Stimulated activated CD4-positive, alpha-beta T cell treated with anti-CD3 and anti-CD28 coated beads, Interleukin-1b, Interleukin-23, amount 100 ng/mL, for 1 hour (primary cell): ENCODE measurements around the gene KIF7.
"Not testable (repeated sequence)": the region's sequence is repeated elsewhere in the genome, so short reads cannot be mapped to it uniquely, and the experiment has no call there.

Source experiments
- DNase-seq, 2 donors: peaks; one replicate each; pipeline ENCODE4 v3.0.0-alpha.2; 2020; ENCODE audit warnings: low read depth in 2 of 2

Gene KIF7

DNA sequence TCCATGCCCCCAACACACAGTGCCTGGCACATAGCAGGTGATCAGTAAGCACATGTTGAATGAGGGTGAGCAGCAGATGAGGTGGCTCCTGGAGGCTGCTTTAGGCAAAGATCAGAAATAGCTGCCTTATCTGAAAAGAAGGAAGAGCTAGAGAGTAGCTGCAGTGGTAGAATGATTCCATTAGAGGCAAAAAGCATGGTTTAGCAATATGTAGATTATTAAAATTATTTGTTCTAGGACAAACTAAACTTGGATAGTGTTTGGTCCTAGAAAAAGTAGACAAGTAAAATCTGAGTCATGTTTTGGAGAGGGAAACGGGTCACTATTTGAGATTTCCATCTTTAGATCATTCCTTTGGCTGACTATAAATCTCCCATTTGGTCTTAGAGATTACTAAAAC lies 32.1 kb downstream of the KIF7 start:
- DNase-seq: no peak

DNA sequence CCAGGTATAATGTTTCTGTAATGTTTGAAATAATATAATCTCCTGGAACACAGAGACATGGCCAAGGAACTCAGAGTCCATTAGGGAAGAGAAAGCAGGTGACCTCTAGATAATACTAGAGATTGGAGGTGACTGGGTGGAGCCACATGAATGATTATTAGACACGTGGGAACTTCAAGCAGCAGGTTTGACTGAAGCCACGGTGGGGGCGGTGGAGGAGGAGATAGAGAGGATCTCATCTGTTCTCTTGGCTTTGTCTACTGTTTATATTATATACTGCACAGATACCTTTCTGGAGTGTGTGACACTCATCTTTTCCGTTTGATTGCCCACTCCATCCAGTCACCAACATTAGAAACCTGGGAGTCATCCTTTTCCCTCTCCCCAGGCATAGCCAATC lies 33.7 kb downstream of the KIF7 start:
- DNase-seq: no peak

DNA sequence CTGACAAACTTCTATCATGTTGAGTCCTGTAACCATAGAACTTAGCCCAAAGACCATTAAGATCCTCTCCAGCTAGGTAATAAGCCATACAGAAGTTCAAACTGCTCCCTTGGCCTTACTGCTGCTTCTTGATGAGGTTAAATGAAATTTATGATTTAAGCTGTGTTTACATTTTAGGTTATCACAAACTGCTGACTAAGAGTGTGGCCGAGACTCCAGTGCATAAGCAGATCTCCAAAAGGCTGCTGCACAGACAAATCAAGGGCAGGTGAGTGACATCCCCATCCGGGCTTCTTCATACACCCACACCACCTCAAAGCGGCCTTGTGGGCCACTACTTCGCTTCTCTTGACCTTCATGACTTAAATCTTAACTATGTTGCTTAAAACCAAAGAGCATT lies 39.0 kb downstream of the KIF7 start:
- no peak for DNase-seq

DNA sequence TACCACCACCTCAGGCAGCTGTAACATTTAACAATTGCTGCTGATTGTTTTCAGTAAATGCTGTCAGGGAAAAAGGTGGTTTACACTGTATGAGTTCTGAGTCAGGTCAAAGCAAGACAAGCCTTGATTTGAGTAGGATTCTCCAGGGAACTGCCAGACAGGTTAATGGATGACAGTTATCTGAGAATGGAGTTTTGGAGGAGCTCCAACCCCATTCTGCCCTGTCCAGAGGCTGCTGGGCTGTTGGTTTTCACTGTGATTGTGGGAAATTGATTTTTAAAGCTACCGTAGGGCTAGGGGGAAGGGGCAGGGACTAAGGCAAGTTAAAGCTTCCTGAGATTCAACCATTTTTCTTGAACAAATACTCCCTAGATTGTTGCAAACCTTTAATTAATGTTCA lies 40.1 kb downstream of the KIF7 start:
- no peak for DNase-seq

DNA sequence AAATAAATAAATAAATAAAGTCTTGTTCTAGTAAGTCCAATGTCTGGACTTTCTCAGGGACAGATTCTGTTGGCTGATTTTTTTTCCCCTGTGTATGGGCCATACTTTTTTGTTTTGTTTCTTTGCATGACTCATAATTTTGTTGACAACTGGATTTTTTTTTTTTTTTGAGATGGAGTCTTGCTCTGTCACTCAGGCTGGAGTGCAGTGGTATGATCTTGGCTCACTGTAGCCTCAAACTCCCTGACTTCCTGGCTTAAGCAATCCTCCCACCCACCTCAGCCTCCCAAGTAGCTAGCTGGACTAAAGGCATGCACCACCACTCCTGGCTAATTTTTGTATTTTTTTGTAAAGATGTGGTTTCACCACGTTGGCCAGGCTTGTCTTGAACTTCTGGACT lies 41.1 kb downstream of the KIF7 start:
- no peak for DNase-seq

DNA sequence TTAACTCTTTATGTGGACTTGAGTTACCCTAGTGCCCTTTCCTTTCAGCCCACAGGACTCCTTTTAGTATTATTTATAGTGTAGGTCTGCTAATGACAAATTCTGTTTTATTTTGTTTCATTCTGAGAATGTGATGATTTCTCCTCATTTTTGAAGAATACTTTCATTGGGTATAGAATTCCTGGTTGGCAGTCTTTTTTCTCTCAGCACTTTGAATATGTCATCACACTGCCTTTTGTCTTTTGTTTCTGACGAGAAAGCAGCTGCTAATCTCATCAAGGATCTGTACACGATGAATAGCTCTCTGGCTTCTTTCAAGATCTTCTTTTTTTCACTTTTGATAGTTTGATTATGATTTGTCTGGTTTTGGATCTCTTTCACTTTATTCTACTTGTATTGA lies 42.2 kb downstream of the KIF7 start:
- DNase-seq: no peak

DNA sequence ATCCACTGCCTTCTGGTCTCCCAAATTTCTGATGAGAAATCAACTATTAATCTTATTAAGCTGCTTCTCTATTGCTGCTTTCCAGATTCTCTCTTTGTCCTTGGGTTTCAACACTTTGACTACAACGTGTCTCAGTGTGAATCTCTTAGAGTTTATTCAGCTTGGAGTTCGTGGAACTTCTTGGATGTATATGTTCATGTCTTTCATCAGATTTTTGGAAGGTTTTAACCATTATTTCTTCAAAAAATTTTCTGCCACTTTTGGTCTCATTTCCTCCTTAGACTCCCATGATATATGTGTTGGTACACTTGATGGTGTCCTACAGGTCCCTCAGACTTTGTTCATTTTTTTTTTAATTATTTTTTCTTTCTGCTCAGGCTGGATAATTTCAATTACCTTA lies 44.0 kb downstream of the KIF7 start:
- no peak for DNase-seq

DNA sequence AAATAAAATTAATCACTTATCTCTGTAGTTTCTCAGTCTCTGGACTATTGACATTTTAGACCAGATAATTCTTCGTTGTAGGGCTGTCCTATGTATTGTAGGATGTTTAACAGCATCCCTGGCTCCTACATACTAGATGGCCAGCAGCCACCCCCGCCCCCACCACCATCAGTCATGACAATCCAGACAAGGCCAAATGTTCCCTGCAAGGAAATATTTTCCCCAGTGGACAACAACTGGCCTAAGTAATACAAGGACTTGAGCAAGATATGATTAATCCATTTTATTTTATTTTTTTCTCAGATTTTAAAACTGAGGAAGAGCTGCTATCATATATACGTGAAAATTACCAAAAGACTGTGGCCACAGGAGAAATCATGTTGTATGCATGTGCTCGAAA lies 56.2 kb downstream of the KIF7 start:
- DNase-seq: no peak

DNA sequence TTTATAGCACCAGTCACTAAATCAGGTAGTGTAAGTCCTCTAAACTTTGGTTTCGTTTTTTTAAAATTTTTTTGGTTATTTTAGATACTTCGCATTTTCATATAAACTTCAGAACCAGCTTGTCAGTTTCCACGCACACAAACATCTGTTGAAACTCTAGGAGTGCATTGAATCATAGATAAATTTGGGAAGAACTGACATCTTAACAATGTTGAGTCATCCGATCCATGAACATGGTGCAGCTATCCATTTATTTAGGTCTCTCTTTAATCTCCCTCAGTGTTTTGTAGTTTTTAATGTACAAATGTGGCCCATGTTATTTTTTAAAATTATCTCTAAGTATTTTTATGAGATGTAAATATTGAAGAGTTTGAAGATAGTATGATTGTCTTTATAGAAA lies 62.2 kb downstream of the KIF7 start:
- DNase-seq: no peak

DNA sequence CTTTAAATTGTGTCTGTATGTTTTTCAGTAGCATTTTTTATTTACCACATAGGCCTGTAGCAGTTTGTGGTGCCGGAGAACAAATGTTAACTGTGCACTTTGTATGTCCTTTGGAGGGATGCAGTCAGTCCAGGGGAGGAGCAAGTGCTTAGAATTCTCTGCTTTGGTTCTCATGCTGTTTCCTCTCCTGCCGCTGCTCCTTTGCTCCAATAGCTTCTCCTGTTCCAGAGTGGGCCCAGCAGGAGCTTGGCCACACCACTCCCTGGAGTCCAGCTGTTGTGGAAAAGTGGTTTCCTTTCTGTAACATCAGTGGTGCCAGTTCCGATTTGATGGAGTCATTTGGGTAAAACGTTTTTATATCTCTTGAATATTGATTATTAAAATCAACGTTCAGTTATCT lies 63.4 kb downstream of the KIF7 start:
- no peak for DNase-seq

DNA sequence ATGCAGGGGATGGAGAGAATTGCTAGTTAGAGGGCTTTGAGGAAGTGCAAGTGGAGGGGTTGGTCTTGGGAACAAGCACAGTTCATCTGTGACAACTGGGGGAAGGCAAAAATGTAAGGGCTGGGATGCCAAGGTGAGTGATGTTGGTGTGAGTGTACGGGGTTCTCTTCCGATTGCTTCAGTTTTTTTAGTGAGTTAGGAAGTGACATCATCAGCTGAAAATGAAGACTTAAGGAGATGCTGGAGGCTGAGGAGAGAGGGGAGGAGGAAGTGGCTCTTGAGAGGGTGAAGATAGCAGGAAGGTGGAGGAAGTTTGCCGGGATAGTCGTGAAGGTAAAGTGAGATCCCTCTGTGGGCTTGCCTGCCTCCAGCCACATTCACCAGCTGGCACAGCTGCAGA lies 67.3 kb downstream of the KIF7 start:
- no peak for DNase-seq

DNA sequence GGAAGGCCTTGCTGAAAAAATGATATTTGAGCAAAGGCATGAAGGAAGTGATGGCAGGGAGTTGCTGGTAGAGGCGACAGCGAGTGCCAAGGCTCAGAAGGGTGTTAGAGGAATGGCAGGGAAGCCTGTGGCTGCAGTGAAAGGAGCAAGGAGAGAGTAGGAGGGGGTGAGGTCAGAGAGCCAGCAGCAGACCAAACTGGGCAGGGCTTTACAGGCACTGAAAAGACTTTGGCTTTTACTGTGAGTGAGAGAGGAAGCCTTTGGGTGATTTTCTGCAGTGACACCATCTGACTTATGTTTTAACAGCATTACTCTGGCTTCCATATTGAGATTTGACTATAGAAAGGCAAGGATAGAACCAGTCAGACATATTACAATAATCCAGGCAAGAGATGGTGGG lies 68.6 kb downstream of the KIF7 start:
- DNase-seq: no peak

DNA sequence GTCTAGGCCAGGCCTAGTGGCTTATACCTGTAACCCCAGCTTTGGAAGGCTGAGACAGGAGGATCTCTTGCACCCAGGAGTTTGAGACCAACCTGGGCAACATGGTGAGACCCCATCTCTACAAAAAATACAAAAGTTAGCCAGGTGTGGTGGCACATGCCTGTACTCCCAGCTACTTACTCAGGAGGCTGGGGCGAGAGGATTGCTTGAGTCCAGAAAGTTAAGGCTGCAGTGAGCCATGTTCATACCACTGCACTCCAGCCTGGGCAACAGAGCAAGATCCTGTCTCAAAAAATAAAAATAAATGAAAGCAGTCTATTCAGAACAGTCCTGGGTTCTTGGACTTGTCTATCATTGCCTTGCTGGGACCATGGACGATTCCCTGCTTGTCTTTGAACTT lies 74.5 kb downstream of the KIF7 start:
- not testable (repeated sequence) for DNase-seq

DNA sequence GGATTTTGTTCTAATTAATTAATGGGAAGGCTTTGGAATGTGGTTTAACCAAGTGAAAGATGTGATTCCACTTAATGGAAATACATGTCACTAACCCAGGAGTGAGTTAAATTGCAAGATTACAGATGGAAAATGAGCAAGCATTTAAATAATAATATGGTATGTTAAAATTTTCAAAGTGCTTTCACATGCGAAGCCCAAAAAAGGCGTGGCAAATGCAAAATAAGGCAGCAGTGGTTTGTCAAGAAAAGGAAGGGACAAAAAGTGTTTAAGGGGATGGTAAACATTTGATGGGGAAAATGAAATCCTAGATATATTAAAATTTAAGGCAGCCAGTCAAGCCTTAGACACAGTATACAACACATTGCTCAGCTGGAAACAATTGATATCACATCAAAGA lies 77.1 kb downstream of the KIF7 start:
- DNase-seq: no peak
